Activated T-cell treated with anti-CD3 and anti-CD28 coated beads for 24 hours (primary cell): ENCODE results near the gene RBCK1.
"Not testable (repeated sequence)": the region's sequence is repeated elsewhere in the genome, so short reads cannot be mapped to it uniquely, and the experiment has no call there.

Source experiments
- DNase-seq: peaks from one replicate; pipeline ENCODE4 v3.0.0-alpha.2; 2020; ENCODE audit warnings: low read depth

RBCK1 gene

DNA sequence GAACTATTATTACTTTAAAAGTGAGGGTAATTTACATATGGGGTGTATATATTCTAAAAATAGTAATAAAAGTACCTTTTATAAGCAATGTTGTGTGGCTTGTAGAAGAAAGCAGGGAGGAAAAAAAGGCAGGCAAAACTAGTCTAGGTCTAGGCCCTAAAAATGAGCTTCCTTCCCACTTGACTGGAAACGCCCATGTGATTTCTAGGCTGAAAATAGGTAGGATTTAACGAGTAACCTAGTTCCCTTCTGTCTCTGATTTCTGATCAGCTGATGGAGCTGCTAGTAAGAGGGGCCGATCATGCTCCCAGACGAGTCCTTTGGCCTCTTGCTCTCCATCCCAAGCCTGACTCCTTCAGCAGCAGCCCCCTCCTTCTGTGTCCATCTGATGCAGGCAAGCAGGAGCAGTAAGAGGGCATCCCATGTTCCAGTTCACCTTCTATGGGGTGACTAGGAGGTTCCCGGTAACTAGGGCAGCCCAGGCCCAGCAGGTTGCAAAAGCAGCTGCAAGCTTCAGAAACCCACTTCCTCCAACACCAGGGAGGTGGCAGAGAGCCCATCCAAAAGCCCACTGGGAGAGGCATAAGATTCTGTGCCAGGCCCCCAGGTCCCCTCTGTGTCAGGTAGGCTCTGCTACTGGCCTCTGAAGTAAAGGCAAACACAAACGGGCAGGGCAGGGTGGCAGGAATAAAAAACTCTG lies 29.8 kb downstream of the RBCK1 start:
- no peak for DNase-seq

DNA sequence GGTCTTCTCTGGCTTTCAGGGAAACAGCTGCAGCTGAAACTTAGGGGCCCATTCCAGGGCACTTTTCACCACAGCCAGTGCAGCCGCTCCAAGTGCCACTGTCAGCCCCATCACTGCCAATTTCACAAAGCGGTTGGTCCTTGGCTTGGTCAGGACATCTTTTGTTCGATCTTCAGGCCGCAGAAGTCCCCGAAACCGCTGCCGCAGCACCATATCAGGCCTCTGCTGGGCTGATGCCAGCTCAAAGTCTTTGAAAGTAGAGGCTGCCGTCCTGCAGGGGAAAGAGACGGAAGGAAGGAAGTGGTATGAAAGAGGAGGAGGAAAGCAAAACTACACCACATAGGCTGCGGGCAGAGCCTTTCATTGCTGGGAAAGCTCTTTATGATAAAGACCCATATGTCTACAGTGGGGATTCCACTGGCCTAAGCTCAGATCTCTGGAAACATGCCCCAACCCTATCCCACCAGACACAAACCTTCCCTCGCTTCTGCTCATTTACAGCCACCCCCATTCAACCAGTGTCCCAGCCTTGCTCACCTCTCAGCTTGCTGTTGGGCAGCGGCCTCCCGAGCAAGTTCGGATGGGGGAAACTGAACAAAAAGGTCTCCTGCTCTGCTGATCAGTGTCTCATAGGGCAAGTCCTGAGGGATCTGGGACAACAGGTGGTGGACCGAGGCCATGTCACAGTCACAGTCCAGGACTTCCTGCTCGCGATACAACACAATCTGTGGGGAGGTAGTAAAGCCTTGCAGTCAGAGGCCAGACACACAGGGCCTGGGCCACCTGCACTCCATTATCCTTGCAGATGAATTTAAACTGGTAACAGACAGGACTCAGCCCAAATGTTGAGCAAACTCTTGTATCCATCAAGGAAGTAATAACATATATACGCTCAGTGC lies 30.7 kb downstream of the RBCK1 start:
- DNase-seq = peak; percentile 28

GRCh38 chr20:440148-440547 lies 32.0 kb downstream of the RBCK1 start:
- DNase-seq = no peak

DNA sequence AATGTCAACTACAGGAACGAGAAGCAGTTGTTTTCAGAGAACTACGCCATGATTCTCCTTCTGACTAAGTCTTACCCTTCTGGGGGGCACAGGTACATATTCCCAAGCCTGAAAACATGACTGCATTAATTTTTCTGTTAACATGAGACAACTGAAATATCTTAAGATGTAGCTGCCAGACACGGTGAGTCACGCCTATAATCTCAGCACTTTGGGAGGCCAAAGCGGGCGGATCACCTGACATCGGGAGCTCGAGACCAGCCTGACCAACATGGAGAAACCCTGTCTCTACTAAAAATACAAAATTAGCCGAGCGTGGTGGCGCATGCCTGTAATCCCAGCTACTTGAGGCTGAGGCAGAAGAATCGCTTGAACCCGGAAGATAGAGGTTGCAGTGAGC lies 32.5 kb downstream of the RBCK1 start:
- DNase-seq = no peak

DNA sequence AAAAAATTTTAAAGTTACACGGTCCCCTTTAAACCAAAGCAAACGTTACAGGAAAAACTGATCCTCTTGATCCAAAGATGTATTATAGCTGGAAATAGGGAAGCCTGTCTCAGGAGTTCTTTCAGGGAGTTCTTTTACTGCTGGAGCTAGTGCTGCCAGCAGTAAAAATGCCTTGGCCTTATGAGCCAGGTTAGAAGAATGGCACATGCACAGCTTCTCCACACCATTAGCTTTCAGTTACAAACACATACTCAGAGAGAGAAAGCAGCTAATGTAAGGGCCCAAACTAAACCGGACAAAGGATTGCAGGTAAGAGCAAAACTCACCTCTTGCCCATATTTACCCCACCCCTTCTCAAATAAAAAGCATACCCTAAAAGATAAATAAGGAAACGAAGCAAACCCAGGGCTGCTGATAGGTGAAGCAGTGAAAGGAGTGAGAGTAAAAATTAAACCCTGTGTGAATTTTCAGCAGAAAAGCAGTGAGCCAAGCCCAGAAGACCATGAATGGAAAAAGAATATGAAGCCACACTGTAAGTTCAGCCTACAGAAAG lies 35.2 kb downstream of the RBCK1 start:
- no peak for DNase-seq

DNA sequence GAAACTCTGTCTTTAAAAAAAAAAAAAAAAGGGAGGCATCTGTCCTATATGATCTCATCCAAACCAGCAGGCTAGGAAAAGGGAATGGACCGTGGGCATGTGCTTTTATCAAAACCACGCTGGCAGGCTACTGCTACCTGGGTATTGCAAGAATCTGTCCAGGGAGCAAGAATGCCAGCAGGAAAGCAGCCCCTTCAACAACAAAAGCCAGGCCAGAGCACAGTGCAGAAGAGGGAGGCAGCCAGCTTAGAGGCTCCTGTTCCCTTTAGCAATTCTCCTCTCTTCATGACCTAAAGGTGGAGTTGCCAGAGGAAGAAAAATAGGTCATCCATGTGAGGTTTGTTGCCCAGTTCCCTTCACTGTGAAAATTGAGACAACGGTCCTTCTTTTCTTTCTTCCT lies 36.0 kb downstream of the RBCK1 start:
- no peak for DNase-seq

- no peak for DNase-seq
Observed at GRCh38 chr20:444862-445426, 36.8 kb downstream of the RBCK1 start.

GRCh38 chr20:445514-446336 lies 37.6 kb downstream of the RBCK1 start:
- no peak for DNase-seq

DNA sequence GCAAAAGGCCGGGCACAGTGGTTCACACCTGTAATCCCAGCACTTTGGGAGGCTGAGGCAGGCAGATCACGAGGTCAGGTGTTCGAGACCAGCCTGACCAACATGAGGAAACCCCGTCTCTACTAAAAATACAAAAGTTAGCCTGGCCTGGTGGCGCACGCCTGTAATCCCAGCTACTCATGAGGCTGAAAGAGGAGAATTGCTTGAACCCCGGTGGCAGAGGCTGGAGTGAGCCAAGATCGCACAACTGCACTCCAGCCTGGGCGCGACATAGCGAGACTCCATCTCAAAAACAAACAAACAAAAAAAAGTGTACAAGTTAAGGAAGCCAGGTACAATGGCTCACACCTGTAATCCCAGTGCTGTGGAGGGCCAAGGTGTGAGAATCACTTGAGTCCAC lies 43.9 kb downstream of the RBCK1 start:
- DNase-seq = not testable (repeated sequence)

GRCh38 chr20:454951-455350 lies 46.9 kb downstream of the RBCK1 start:
- no peak for DNase-seq

DNA sequence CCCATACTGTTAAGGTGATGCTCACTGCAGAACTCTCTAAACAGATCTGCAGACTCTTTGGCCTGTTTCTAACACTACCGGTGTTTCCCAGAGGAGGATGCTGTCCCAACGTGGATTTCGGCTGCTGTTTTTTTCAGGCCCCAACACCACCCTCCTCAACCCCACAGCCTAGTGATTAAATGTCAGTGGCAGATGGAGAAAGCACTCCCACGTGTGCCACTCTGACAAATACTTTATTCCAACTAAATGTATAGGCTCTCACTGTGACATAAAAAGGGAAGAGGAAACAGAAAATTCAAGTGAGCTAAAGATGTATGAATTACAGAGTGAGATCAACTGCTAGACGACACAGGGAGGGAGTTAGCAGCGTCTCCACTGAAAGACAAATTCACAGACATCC lies 50.7 kb downstream of the RBCK1 start:
- DNase-seq = no peak

DNA sequence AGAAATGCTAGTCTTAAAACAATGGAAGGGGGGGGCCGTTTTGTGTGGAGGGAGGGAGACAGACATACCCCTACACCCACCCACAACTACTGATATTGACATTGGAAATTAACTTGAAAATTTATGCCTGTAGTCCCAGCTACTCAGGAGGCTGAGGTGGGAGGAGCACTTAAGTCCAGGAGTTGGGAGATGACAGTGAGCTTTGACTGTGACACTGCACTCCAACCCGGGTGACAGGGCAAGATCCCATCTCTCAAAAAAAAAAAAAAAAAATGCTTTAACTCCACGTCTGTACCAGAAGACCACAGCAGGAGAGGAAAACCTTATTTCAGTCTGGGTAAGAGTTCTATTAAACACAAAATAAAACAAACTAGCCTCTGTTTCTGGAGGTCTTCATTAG lies 52.1 kb downstream of the RBCK1 start:
- DNase-seq = no peak

- no peak for DNase-seq
Observed at GRCh38 chr20:460707-461106, 52.6 kb downstream of the RBCK1 start.

- peak; percentile 30 for DNase-seq
Observed at GRCh38 chr20:461254-462198, 53.4 kb downstream of the RBCK1 start.

GRCh38 chr20:462199-462991 lies 54.3 kb downstream of the RBCK1 start, which contains the start of gene TBC1D20:
TBC1D20 (minus strand) TSS chr20:462533; CDS start chr20:462405, 128 bp downstream.
- peak; percentile 76 for DNase-seq

DNA sequence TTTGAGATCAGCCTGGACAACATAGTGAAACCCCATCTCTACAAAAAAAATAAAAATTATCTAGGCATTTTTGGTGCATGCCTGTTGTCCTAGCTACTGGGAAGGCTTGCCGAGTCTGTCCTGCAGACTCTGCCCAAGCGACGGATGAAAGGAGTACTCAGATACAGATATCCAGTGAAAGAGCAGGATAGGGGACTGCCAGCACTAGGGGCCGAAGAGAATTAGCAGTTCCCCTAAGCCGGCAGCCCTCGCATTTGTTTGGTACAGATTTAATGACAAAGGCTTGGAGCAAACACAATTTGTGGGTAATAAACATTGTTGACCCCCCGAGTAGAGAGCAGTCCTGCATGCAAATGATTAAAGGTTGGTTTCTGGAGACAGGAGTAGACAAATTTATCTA lies 59.7 kb downstream of the RBCK1 start:
- no peak for DNase-seq

- DNase-seq = no peak
Observed at GRCh38 chr20:469746-470490, 61.8 kb downstream of the RBCK1 start.

DNA sequence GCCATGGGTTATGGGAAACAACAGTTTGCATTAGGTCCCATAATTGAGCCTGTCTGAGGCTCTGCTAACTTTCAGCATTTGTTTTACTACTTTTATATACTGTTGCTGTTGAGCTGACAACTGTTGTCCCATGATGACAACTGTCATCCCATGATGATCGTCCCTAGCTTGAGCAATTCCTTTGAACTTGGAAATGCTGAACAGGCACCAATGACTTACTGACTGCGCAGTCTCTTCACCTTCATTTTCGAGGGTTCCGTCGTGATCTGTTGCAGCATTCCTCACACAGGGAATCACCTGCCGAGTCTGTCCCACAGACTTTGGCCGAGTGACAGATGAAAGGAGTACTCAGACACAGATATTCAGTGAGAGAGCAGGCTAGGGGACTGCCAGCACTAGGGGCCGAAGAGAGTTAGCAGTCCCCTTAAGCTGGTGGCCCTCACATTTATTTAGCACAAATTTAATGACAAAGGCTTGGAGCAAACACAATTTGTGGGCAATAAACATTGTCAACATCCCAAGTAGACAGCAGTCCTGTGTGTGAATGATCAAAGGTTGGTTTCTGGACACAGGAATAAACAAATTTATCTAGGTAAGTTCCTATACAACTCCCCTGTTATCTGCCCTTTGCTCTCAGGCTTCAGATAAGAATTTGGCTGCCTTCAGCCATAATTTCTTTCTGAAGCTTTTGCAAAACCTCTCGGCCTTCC lies 64.2 kb downstream of the RBCK1 start:
- no peak for DNase-seq
